ENCODE measurements around the gene MVB12B.

Gene MVB12B

GRCh38 chr9:126505697-126506346, 179.2 kb downstream of the MVB12B start:
- no peak for DNase-seq (ENCODE audit: low read depth)

GRCh38 chr9:126506361-126507317, 180.0 kb downstream of the MVB12B start:
- no peak for DNase-seq (ENCODE audit: low read depth)

GRCh38 chr9:126507318-126508109, 180.9 kb downstream of the MVB12B start:
- DNase-seq (ENCODE audit: low read depth), result no peak

GRCh38 chr9:126508171-126508591, 181.6 kb downstream of the MVB12B start:
- DNase-seq (ENCODE audit: low read depth), result no peak

- DNase-seq (ENCODE audit: low read depth), result no peak
These were observed 182.3 kb downstream of the MVB12B start for GRCh38 chr9:126508928-126509327.

GRCh38 chr9:126509718-126510117, 183.1 kb downstream of the MVB12B start:
- no peak for DNase-seq (ENCODE audit: low read depth)

GRCh38 chr9:126510564-126510963, 183.9 kb downstream of the MVB12B start:
- DNase-seq (ENCODE audit: low read depth), result no peak

GRCh38 chr9:126511411-126511810, 184.8 kb downstream of the MVB12B start:
- no peak for DNase-seq (ENCODE audit: low read depth)

- DNase-seq (ENCODE audit: low read depth), result no peak
These were observed 186.8 kb downstream of the MVB12B start for GRCh38 chr9:126513159-126514036.

- peak; percentile 18 for DNase-seq (ENCODE audit: low read depth)
These were observed 187.6 kb downstream of the MVB12B start for GRCh38 chr9:126514037-126514821.

- no peak for DNase-seq (ENCODE audit: low read depth)
These were observed 188.6 kb downstream of the MVB12B start for GRCh38 chr9:126515001-126515872.

GRCh38 chr9:126515873-126516505, 189.4 kb downstream of the MVB12B start:
- DNase-seq (ENCODE audit: low read depth), result no peak

- DNase-seq (ENCODE audit: low read depth), result no peak
These were observed 189.9 kb downstream of the MVB12B start for GRCh38 chr9:126516561-126516935.

- no peak for DNase-seq (ENCODE audit: low read depth)
These were observed 190.6 kb downstream of the MVB12B start for GRCh38 chr9:126516936-126517832.

- DNase-seq (ENCODE audit: low read depth), result no peak
These were observed 191.3 kb downstream of the MVB12B start for GRCh38 chr9:126517833-126518356.

GRCh38 chr9:126518763-126519162, 192.1 kb downstream of the MVB12B start:
- no peak for DNase-seq (ENCODE audit: low read depth)

GRCh38 chr9:126519660-126520420, 193.2 kb downstream of the MVB12B start:
- DNase-seq (ENCODE audit: low read depth), result no peak
